K562 (cell line): ENCODE results near the gene HMGB1. TPM values are rescaled to one million over a fixed set of nuclear protein-coding genes. Genes with fewer than 3 reads are reported as not detected.

Source experiments
- CBFB ChIP-seq: sonication (generic); formaldehyde crosslinking; IDR thresholded peaks from 2 replicates; pipeline ENCODE4 v1.4.0; 2020; ENCODE audit warnings: mild to moderate bottlenecking, missing genetic modification reagents
- CBX2 ChIP-seq: fragments of 200-600 bp; sonication (generic); IDR thresholded peaks from one replicate; pipeline ENCODE4 v1.6.1; 2012; ENCODE audit warnings: mild to moderate bottlenecking, low read length, inconsistent platforms; ENCODE audit not compliant: insufficient read depth, poor library complexity, severe bottlenecking
- CCAR2 ChIP-seq: fragments of 200-400 bp; formaldehyde crosslinking; IDR thresholded peaks from 2 replicates; pipeline ENCODE4 v1.6.1; 2017; ENCODE audit warnings: mild to moderate bottlenecking, low read depth, low read length
- DPF2 ChIP-seq: fragments of 450-650 bp; IDR thresholded peaks from 2 replicates; pipeline ENCODE4 v1.6.1; 2016
- ERF ChIP-seq: fragments of 450-650 bp; formaldehyde crosslinking; IDR thresholded peaks from 2 replicates; pipeline ENCODE4 v1.4.0; 2020; ENCODE audit warnings: mild to moderate bottlenecking, mixed read lengths
- FOS ChIP-seq: IDR thresholded peaks from 3 replicates; pipeline ENCODE4 v1.6.1; 2011; ENCODE audit not compliant: insufficient read length; ENCODE audit errors: extremely low read depth
- GATA2 ChIP-seq: sonication (generic); formaldehyde crosslinking; IDR thresholded peaks from 2 replicates; pipeline ENCODE4 v1.4.0; 2020; ENCODE audit warnings: mild to moderate bottlenecking, missing genetic modification reagents
- MTA1 ChIP-seq: fragments of 450-650 bp; IDR thresholded peaks from 2 replicates; pipeline ENCODE4 v1.6.1; 2017; ENCODE audit warnings: borderline replicate concordance
- MYNN ChIP-seq, 2 experiments: sonication (generic); formaldehyde crosslinking in 1 of 2; IDR thresholded peaks; 2 replicates each; pipeline versions ENCODE4 v1.5.0 to v1.6.1; 2016 to 2020; ENCODE audit warnings: antibody characterized with exemption in 1 of 2, missing genetic modification reagents in 1 of 2
- NKRF ChIP-seq: fragments of 450-650 bp; IDR thresholded peaks from 2 replicates; pipeline ENCODE4 v1.6.1; 2016; ENCODE audit warnings: borderline replicate concordance
- NR1H2 ChIP-seq: sonication (generic); formaldehyde crosslinking; IDR thresholded peaks from 2 replicates; pipeline ENCODE4 v1.4.0; 2020; ENCODE audit warnings: mild to moderate bottlenecking, missing genetic modification reagents
- PRMT5 ChIP-seq: sonication (generic); formaldehyde crosslinking; IDR thresholded peaks from 2 replicates; pipeline ENCODE4 v1.5.0; 2020; ENCODE audit warnings: missing genetic modification reagents
- PYGO2 ChIP-seq: fragments of 450-650 bp; IDR thresholded peaks from 2 replicates; pipeline ENCODE4 v1.6.1; 2016; ENCODE audit warnings: mild to moderate bottlenecking, missing genetic modification characterization, moderate library complexity, missing compliant biosample characterization
- SMAD4 ChIP-seq: fragments of 250-450 bp; sonication (Bioruptor Pico); conservative IDR thresholded peaks from 2 replicates; pipeline ENCODE4 v1.8.0; 2021; ENCODE audit warnings: inconsistent platforms, mild to moderate bottlenecking, moderate library complexity
- TEAD4 ChIP-seq, 2 experiments: sonication (generic) in 1 of 2; formaldehyde crosslinking in 1 of 2; IDR thresholded peaks; 2 replicates each; pipeline versions ENCODE4 v1.6.1 to v1.8.0; 2012 to 2022; ENCODE audit warnings: borderline replicate concordance in 1 of 2, inconsistent platforms in 1 of 2, low read length in 1 of 2, mild to moderate bottlenecking in 1 of 2, missing genetic modification reagents in 1 of 2
- THRAP3 ChIP-seq: fragments of 450-650 bp; IDR thresholded peaks from 2 replicates; pipeline ENCODE4 v1.6.1; 2016; ENCODE audit warnings: mild to moderate bottlenecking, inconsistent platforms, borderline replicate concordance
- TOE1 ChIP-seq, 2 experiments: fragments of 450-650 bp in 1 of 2; sonication (generic) in 1 of 2; formaldehyde crosslinking in 1 of 2; IDR thresholded peaks; 2 replicates each; pipeline versions ENCODE4 v1.7.1 to v1.8.0; 2016 to 2022; ENCODE audit warnings: borderline replicate concordance in 2 of 2, mild to moderate bottlenecking in 2 of 2, antibody characterized with exemption in 1 of 2, inconsistent platforms in 1 of 2, low read depth in 1 of 2, missing genetic modification reagents in 1 of 2, moderate library complexity in 1 of 2
- ZBTB17 ChIP-seq: fragments of 450-650 bp; formaldehyde crosslinking; IDR thresholded peaks from 2 replicates; pipeline ENCODE4 v1.4.0; 2020; ENCODE audit warnings: mild to moderate bottlenecking
- ZBTB34 ChIP-seq: fragments of 250-450 bp; sonication (Bioruptor Pico); IDR thresholded peaks from 2 replicates; pipeline ENCODE4 v1.8.0; 2021; ENCODE audit warnings: mild to moderate bottlenecking, moderate library complexity
- ZNF12 ChIP-seq: sonication (generic); formaldehyde crosslinking; IDR thresholded peaks from 2 replicates; pipeline ENCODE4 v1.4.0; 2020; ENCODE audit warnings: mild to moderate bottlenecking, missing genetic modification reagents
- ZNF133 ChIP-seq: fragments of 250-450 bp; sonication (Bioruptor Pico); IDR thresholded peaks from 2 replicates; pipeline ENCODE4 v1.4.0; 2020; ENCODE audit warnings: mild to moderate bottlenecking
- ZNF609 ChIP-seq: sonication (generic); formaldehyde crosslinking; IDR thresholded peaks from 2 replicates; pipeline ENCODE4 v1.8.1; 2023; ENCODE audit warnings: missing genetic modification reagents, mild to moderate bottlenecking, borderline replicate concordance
- polyA plus RNA-seq, 8 experiments: library from polyadenylated mRNA; depleted of rRNA in 4 of 8; stranded (reverse) in 5 of 8; unstranded in 3 of 8; fragments of >200 nt; fragmentation: Nextera tagmentation in 2 of 8; fragmentation: Illumina TruSeq in 1 of 8; extraction: Ambion mirVana in 2 of 8; extraction: Trizol in 1 of 8; gene quantifications; 2 replicates each; pipeline versions ENCODE4 v1.2.1 to v1.2.3, GENCODE V29; 2011 to 2014; ENCODE audit warnings: inconsistent platforms in 1 of 8, missing spikeins in 1 of 8
- total RNA-seq, 7 experiments: library from RNA; depleted of rRNA in 6 of 7; stranded (reverse); fragments of >200 nt in 6 of 7; fragmentation: Illumina TruSeq in 2 of 7; extraction: Trizol in 2 of 7; gene quantifications; 2 replicates each; pipeline versions ENCODE4 v1.2.1 to v1.2.3, GENCODE V29; 2011 to 2021; ENCODE audit warnings: low replicate concordance in 1 of 7

The HMGB1 gene
- total and polyA plus RNA-seq, 9 of the 15 experiments (the other 6 are each of a cell fraction or from before 2014, with no cell fraction given) = 442 to 1,896 (median 933) TPM

- no peak for TF ChIP-seq ZNF12 (CRISPR knock-in tag)
- TF ChIP-seq GATA2 (CRISPR knock-in tag) = 0 out of 2 replicates have a peak, but pooled peaks have one; percentile 21
- no peak for TF ChIP-seq CBX2
- no peak for TF ChIP-seq NR1H2 (CRISPR knock-in tag)
- TF ChIP-seq ZBTB17 (CRISPR knock-in tag) = no peak
- peak; percentile 69 for TF ChIP-seq DPF2
- TF ChIP-seq ZBTB34 (CRISPR knock-in tag) = no peak
- no peak for TF ChIP-seq CCAR2
- TF ChIP-seq MYNN (IDR thresholded peaks at IDR 0.05) = no peak
- TF ChIP-seq MYNN (CRISPR knock-in tag; IDR thresholded peaks at IDR 0.05) = no peak
- no peak for TF ChIP-seq ZNF133 (CRISPR knock-in tag)
- TF ChIP-seq TEAD4 (IDR thresholded peaks at IDR 0.05; ENCODE audit: low read length) = peak; percentile 82
- no peak for TF ChIP-seq TEAD4 (CRISPR knock-in tag; IDR thresholded peaks at IDR 0.05; ENCODE audit: borderline replicate concordance)
- no peak for TF ChIP-seq PRMT5
- no peak for TF ChIP-seq TOE1 (IDR thresholded peaks at IDR 0.05; ENCODE audit: borderline replicate concordance)
- no peak for TF ChIP-seq TOE1 (CRISPR knock-in tag; IDR thresholded peaks at IDR 0.05; ENCODE audit: borderline replicate concordance, low read depth)
- TF ChIP-seq NKRF = no peak
- no peak for TF ChIP-seq PYGO2 (tag)
- TF ChIP-seq MTA1 = no peak
- no peak for TF ChIP-seq CBFB (CRISPR knock-in tag)
- TF ChIP-seq FOS = no peak
- no peak for TF ChIP-seq ERF (CRISPR knock-in tag)
- TF ChIP-seq SMAD4 (CRISPR knock-in tag) = no peak
- TF ChIP-seq THRAP3 = no peak
- no peak for TF ChIP-seq ZNF609 (CRISPR knock-in tag)
Observed at GRCh38 chr13:30504081-30504480, 38.3 kb upstream of the HMGB1 start (continued).
